HCT116 (cell line): Measurements from ENCODE around the gene SCFD2. TPM values are rescaled to one million over a fixed set of nuclear protein-coding genes. Genes with fewer than 3 reads are reported as not detected.

Experiments
- ATAC-seq: fragments of 200-7000 bp; cut with Tn5 transposase; 2 replicates; pipeline ENCODE4 v1.9.1; 2020; ENCODE audit warnings: mild to moderate bottlenecking, moderate library complexity
- BruUV-seq: library from RNA; stranded (reverse); fragments of 400-500 nt; replicated peaks from 2 replicates; lab custom pipeline; 2021; lab: Mats Ljungman, UMichigan
- CTCF ChIA-PET: fragments of 300-600 bp; sonication (Branson Sonifier 250); formaldehyde crosslinking; loops from one replicate; lab custom pipeline; 2021; ENCODE audit warnings: antibody characterized with exemption; lab: Charles Lee
- POLR2A ChIA-PET: fragments of 300-600, 350-600 bp; sonication (Branson Sonifier 250); formaldehyde crosslinking; loops from one replicate; lab custom pipeline; 2021; ENCODE audit warnings: antibody characterized with exemption; lab: Charles Lee
- RAD21 ChIA-PET, 2 experiments: fragments of 300-600 bp; sonication (Branson Sonifier 250); formaldehyde crosslinking; loops; one replicate each; lab custom pipeline; 2023; ENCODE audit warnings: low total read pairs in 2 of 2; ENCODE audit not compliant: uncharacterized antibody in 2 of 2, unreplicated experiment in 2 of 2, low non-redundant PET in 1 of 2; lab: Charles Lee
- DNase-seq: peaks from one replicate; pipeline ENCODE4 v3.0.0-alpha.2; 2010; ENCODE audit warnings: low read depth, low spot score
- H2AFZ ChIP-seq: fragments of 200-600 bp; shearing (Covaris generic), sonication (generic); 2 replicates; pipeline ENCODE4 v1.6.1; 2017; ENCODE audit warnings: low read depth, mixed run types, mixed read lengths, antibody characterized with exemption, low read length; ENCODE audit not compliant: poor library complexity, severe bottlenecking
- H3K27ac ChIP-seq: 2 replicates; pipeline ENCODE4 v1.5.1; 2012; ENCODE audit warnings: low read depth, low read length
- H3K27me3 ChIP-seq: fragments of 200-600 bp; sonication (generic); 2 replicates; pipeline ENCODE4 v1.6.1; 2016; ENCODE audit warnings: mixed run types, low read length, mixed read lengths; ENCODE audit not compliant: insufficient read depth
- H3K36me3 ChIP-seq, 2 experiments: fragments of 200-500 bp in 1 of 2; fragments of 200-600 bp in 1 of 2; sonication (Bioruptor generic) in 1 of 2; sonication (generic) in 1 of 2; 2 replicates each; pipeline versions ENCODE4 v1.5.1 to v1.6.1; 2014 to 2016; ENCODE audit warnings: low read length in 2 of 2, inconsistent platforms in 1 of 2, mixed read lengths in 1 of 2, mixed run types in 1 of 2; ENCODE audit not compliant: insufficient read depth in 2 of 2, control insufficient read depth in 1 of 2
- H3K4me1 ChIP-seq, 2 experiments: fragments of 200-600 bp in 1 of 2; sonication (generic) in 1 of 2; 2 replicates each; pipeline versions ENCODE4 v1.5.1 to v1.6.1; 2012 to 2017; ENCODE audit warnings: low read length in 2 of 2, inconsistent platforms in 1 of 2, mild to moderate bottlenecking in 1 of 2, mixed read lengths in 1 of 2, mixed run types in 1 of 2, moderate library complexity in 1 of 2; ENCODE audit not compliant: insufficient read depth in 2 of 2, control insufficient read depth in 1 of 2
- H3K4me2 ChIP-seq: fragments of 200-600 bp; sonication (generic); 2 replicates; pipeline ENCODE4 v1.6.1; 2017; ENCODE audit warnings: mixed run types, low read length, mixed read lengths
- H3K4me3 ChIP-seq, 2 experiments: fragments of 200-600 bp in 1 of 2; sonication (generic) in 1 of 2; replicated peaks in 1 of 2; 2 replicates each; pipeline ENCODE4 v1.5.1; 2011 to 2016; ENCODE audit warnings: low read length in 2 of 2, control low read depth in 1 of 2, low read depth in 1 of 2, mild to moderate bottlenecking in 1 of 2, mixed read lengths in 1 of 2, mixed run types in 1 of 2
- H3K79me2 ChIP-seq: fragments of 200-600 bp; sonication (generic); 2 replicates; pipeline ENCODE4 v1.6.1; 2017; ENCODE audit warnings: mild to moderate bottlenecking, mixed run types, low read length, moderate library complexity, mixed read lengths; ENCODE audit not compliant: insufficient read depth
- H3K9ac ChIP-seq: fragments of 200-600 bp; sonication (generic); 2 replicates; pipeline ENCODE4 v1.6.1; 2016; ENCODE audit warnings: low read length, mixed read lengths
- H3K9me2 ChIP-seq: fragments of 200-600 bp; sonication (generic), shearing (Covaris generic); 2 replicates; pipeline ENCODE4 v1.6.1; 2017; ENCODE audit warnings: mixed run types, mild to moderate bottlenecking, moderate library complexity; ENCODE audit not compliant: insufficient read depth
- H3K9me3 ChIP-seq, 2 experiments: fragments of 200-500 bp in 1 of 2; fragments of 200-600 bp in 1 of 2; sonication (Bioruptor generic) in 1 of 2; sonication (generic) in 1 of 2; 2 replicates each; pipeline ENCODE4 v1.6.1; 2014 to 2017; ENCODE audit warnings: low read length in 2 of 2, mixed read lengths in 2 of 2, inconsistent platforms in 1 of 2, low read depth in 1 of 2, mild to moderate bottlenecking in 1 of 2, mixed run types in 1 of 2, moderate library complexity in 1 of 2; ENCODE audit not compliant: control insufficient read depth in 1 of 2, insufficient read depth in 1 of 2
- H4K20me1 ChIP-seq: fragments of 200-600 bp; sonication (generic), shearing (Covaris generic); 2 replicates; pipeline ENCODE4 v1.6.1; 2017; ENCODE audit warnings: mixed run types, mild to moderate bottlenecking, moderate library complexity; ENCODE audit not compliant: insufficient read depth
- EGR1 ChIP-seq: IDR thresholded peaks from 2 replicates; pipeline ENCODE4 v1.6.1; 2012; ENCODE audit warnings: low read depth
- FOSL1 ChIP-seq: IDR thresholded peaks from 2 replicates; pipeline ENCODE4 v1.6.1; 2012; ENCODE audit warnings: low read depth
- JUND ChIP-seq: IDR thresholded peaks from 2 replicates; pipeline ENCODE4 v1.6.1; 2012
- POLR2A ChIP-seq: IDR thresholded peaks from 2 replicates; pipeline ENCODE4 v1.7.0; 2011; ENCODE audit warnings: borderline replicate concordance; ENCODE audit not compliant: insufficient read depth, insufficient read length; ENCODE audit errors: extremely low read depth
- POLR2AphosphoS5 ChIP-seq: IDR thresholded peaks from 2 replicates; pipeline ENCODE4 v1.6.1; 2011; ENCODE audit warnings: mild to moderate bottlenecking, low read depth, low read length, moderate library complexity
- SIN3A ChIP-seq: IDR thresholded peaks from 2 replicates; pipeline ENCODE4 v1.6.1; 2012; ENCODE audit warnings: low read depth
- SP1 ChIP-seq: IDR thresholded peaks from 2 replicates; pipeline ENCODE4 v1.6.1; 2012; ENCODE audit warnings: low read depth
- YY1 ChIP-seq: IDR thresholded peaks from 2 replicates; pipeline ENCODE4 v1.6.1; 2011; ENCODE audit warnings: low read length, low read depth, moderate library complexity, mild to moderate bottlenecking; ENCODE audit not compliant: insufficient replicate concordance; ENCODE audit errors: extremely low read depth
- ZBTB33 ChIP-seq: IDR thresholded peaks from 2 replicates; pipeline ENCODE4 v1.6.1; 2011; ENCODE audit warnings: mild to moderate bottlenecking, low read length, moderate library complexity; ENCODE audit not compliant: insufficient replicate concordance; ENCODE audit errors: extremely low read depth
- intact Hi-C: fragments of 100-400 bp; cut with micrococcal nuclease; formaldehyde crosslinking; loops from 2 replicates; pipeline ENCODE4 v1.10.0; 2022
- total RNA-seq: library from RNA; stranded (reverse); gene quantifications from one replicate; pipeline ENCODE4 v1.2.1, GENCODE V29; 2021; ENCODE audit not compliant: unreplicated experiment

The SCFD2 gene
- total RNA-seq, 1 experiment from 2014 or later, result 13.6 TPM

- TF ChIP-seq ZBTB33 (no peak), POLR2AphosphoS5 (no peak)
Observed at GRCh38 chr4:53274609-53275268, 91.1 kb downstream of the SCFD2 start (continued).

- ChIA-PET POLR2A (no interaction called here), CTCF (no interaction called here), RAD21 (no interaction called here)
- H3K4me2 ChIP-seq, result no peak overlapping the region
- no TSS peak for BruUV-seq
- no peaks in the 10 kb centered on the region for H3K9me3 ChIP-seq
- ATAC-seq, result no peak
- no peaks in the 10 kb centered on the region for H4K20me1 ChIP-seq
- no peak for DNase-seq
- H3K36me3 ChIP-seq, result no peaks in the 10 kb centered on the region
- TF ChIP-seq POLR2A (no peak), FOSL1 (no peak), JUND (no peak), YY1 (no peak), SP1 (no peak), SIN3A (no peak), POLR2AphosphoS5 (no peak), EGR1 (no peak)
- no peak overlapping the region for H3K9ac ChIP-seq
- no peaks in the 10 kb centered on the region for H3K79me2 ChIP-seq
- H3K4me1 ChIP-seq, result no peaks in the 10 kb centered on the region
- no peak overlapping the region for H3K4me3 ChIP-seq
- intact Hi-C loops, result no loop called here
- H3K9me2 ChIP-seq, result no peaks in the 10 kb centered on the region
- no peak overlapping the region for H2AFZ ChIP-seq
- H3K27me3 ChIP-seq, result no peaks in the 10 kb centered on the region
- no peak overlapping the region for H3K27ac ChIP-seq
Observed at GRCh38 chr4:53273726-53274125, 92.1 kb downstream of the SCFD2 start.
